ENCODE results near the gene ECT2L.

ECT2L gene, protein sequence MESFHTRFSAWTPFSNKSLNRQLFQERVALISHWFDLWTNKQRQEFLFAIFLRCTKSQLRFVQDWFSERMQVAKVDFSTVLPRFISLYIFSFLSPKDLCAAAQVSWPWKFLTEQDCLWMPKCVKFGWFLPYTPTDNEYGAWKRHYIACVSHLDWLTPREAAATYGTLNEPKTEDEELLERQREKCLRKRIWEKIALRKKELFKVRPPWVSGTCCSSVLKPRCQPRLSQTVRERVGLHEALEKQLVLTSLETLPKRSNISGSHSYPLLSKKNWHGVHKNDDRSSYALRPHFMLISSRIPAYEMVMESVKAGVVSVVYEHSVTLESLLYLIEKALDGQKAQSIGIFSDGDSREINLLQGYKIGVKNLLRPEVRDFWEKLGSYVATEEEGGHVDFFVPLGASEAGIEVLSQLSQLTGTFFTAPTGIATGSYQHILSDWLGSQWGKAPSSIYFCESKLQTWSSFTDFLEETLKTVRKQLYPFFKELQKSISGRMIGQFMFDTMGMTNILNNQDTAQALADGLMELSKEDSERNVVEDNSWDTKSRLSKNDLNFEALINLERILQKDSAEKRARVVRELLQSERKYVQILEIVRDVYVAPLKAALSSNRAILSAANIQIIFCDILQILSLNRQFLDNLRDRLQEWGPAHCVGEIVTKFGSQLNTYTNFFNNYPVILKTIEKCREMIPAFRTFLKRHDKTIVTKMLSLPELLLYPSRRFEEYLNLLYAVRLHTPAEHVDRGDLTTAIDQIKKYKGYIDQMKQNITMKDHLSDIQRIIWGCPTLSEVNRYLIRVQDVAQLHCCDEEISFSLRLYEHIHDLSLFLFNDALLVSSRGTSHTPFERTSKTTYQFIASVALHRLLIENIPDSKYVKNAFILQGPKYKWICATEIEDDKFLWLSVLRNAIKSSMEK

DNA sequence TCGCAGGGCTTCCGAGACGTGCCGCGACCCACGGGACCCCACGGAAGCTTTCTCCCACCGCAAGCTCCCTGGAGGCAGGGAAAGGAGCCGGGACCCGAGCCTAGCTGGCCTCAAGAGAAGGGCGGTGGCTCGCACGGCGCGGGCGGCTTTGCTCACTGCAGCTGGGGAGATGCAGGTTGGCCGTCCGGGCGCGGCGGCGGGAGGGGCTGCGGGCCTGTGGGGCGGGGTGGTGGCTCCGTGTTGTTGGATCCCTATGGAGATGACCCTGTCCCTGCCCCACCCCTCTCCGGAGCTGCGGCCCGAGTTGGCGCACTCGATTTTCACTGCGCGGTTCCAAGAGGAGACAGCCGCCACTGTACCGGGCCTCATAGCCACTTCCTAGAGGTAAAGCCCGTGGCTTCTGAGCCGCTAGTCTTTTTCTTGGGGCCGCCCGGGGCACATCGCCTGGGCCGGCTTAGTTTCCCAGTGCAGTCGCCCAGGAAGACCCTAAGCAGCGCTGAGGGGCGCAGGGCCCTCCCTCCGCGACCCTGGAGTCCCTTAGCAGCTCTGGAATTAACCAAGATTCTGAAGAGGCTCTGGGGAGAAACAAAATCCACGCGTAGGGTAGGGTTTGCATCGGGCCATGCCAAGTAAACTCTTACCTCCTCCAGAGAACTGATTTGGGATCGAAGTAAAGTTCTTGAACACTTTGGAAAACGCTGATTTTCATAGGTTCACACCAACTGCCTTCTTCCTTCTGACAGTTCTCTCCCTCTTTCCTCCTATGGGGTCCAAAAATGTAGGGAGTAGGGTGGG, at the start of gene ECT2L:
Gene ECT2L (plus strand): TSS at position 279 of the 795 bp plus-strand sequence. CDS start 17,188 bp downstream, outside the sequence.
- DNase-seq: peak; percentile 6

DNA sequence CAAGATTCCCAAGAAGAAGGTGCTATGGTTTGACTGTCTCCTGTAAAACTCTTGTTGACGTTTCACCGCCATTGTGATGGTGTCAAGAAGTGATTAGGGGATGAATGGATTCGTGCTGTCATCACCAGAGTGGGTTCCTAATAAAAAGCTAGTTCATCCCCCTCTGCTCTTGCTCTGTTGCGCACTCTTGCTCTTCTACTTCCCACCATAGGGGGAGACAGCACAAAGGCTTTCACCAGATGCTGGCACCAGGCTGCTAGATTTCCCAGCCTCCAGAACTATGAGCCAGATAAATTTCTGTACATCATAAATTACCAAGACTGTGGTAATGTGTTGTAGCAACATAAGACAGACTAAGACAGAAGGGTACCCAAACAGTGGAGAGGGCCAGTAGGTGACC, 43.9 kb upstream of the ECT2L start:
- DNase-seq: no peak

DNA sequence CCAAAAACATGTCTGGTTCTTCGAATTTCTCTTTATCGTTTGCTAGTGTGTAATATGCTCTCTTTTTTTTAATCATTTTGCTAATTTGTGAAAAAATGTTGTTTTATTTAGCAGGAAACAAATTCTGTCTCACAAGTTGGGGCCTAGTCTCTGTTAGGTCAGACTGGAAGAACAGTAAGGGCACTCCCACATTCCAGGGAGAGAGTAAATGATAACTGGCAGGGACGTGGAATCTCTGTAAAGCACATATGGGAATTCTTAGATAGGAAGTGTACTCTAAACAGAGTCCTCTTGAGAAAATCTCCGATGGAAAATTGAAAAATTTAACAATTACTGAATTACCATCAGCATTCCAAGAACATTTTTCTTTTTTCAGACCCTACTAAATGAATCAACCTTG, 38.8 kb upstream of the ECT2L start:
- DNase-seq: no peak

DNA sequence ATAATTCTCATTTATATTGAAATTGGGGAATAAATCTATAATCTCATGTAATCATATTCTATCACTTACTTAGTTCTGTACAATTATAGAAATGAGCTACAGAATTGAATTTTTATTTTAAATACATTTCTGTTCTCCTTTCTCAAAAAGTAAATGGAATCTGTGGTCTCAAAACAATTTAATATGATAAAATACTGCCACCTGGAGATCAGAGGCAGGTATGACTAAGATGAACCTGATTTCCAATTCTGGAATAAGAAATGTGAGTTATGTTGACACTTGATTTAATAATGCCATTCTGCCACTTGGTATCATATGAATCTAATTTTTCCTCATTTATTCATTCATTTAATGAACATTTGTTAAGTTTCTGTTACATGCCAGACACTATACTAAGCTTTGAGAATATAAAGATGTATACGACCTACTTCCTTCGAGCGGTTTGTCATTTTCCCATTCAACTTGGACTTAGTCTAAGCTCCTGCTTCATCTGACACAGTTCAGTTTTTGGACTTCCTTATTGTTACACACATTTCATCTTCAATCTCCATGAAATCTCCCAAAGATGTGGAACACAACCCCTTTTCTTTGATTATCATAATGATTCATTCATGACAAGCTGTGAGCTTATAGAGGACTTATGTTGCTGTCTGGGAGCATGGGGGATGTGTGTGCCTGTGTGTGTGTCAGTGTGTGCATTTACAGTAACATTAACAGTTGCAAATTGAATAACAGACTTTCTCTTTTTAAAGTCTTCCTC, 29.8 kb upstream of the ECT2L start:
- DNase-seq: no peak

DNA sequence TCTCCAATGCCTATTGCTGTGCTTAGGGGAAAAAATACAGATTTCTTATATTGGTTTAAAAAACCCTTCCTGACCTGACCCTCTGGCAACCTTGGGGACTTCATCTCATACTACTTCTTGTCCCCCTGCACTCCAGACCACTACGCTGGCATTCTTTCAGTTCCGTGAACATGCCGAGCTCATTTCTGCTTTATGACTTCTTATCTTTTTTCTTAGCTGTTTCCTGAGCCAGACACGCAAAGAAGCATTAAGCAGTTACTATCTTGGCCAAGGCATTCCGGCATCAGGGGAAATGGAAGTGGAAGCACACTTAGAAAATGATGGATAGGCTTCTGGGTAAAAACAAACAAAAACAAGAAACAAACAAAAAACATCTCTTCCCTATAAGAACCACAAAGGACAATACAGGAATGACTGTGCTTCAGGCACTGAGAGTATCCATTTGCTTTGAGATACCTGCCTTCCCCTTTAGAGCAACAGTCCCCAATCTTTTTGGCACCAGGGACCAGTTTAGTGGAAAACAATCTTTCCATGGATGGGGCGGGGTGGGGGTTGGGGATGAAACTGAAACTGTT, 26.7 kb upstream of the ECT2L start:
- no peak for DNase-seq

DNA sequence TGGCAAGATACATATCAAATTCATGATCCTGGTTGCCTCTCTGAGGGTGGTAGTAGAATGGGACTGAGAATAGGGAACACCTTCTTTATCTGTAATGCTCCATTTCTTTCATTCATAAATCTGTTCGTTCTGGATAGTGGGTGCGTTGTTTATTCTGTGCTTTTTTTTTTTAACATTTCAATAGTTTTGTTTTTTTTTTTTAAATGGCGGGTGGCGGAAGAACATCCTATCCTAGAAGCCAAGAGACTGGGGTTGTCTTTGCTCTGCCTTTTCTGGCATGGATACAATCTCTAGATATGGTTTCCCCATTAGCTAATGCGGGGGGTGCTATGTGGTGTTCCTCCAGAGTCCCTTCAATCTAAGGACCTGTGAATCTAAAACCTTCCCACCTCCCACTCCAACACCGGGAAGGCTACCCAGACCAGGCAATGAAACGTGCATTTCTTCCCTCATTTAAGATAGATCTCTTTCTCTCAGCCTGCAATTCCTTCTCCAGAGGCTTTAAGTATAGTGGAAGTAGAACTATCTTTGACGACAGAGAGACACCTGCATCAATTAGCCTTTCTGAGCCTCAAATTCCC, 23.2 kb upstream of the ECT2L start:
- DNase-seq: no peak

DNA sequence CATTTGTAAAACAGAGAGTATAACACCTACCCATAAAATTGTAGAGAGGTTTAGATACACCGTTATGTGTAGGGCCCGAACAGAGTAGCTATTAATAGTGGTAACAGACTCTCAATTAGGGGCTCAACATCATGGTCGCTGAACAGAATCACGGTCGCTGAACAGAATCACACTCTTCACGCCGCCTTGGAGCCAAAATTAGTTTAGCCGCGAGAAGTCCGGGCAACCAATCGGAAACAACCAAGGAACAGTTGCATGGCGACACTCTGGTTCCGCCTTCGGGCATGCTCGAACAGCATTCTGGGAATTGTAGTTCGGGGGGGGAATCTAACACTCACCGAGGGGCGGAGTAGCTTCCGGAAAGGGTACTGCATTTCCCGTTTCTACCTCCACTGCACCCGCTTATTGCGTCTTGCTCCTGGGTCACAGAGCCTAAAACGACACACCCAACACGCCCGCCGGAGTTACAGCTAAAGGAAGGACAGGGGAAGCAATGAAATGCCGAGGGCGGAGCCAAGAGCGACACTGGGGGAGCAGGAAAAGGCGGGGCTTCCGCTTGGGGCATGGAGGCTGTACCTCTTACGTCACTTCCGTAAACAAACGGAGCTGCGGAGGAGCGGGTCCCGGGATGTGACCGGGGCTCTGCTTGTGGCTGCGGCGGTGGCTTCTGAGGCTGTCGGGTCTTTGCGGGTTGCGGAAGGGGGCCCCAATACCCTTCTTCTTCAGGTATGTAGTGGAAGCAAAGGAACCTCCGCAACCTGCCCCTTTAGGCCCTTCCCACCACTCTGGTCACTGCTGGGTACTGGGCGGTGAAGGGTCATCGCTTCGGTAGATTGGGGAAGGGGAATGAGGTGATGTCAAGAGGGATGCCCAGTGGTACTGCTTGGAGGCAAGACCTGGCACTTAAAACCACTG, 22.5 kb upstream of the ECT2L start, which contains the start of gene CCDC28A:
Gene CCDC28A (plus strand): TSS at position 593 of the 915 bp plus-strand sequence. CDS start 2,352 bp downstream, outside the sequence.
- DNase-seq: peak; percentile 82

DNA sequence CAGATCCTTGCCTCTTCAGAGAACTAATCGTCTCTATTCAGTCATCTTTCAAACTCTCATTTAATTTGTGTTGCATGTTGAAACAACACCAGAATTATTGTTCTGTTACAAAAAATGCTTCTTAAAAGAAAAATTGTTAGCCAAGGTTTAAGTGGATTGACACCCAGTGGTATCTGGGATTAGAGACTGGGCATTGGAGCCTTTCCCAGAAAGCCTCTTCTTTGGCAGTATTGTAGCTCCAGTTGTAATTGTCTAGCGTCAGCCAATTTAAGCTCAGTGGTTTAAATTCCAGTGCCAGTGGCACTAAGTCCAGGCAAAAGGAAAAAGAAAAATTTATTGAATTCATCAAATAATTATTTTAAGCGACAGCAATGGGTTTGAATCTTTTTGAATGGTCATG, 21.5 kb upstream of the ECT2L start:
- DNase-seq: no peak

DNA sequence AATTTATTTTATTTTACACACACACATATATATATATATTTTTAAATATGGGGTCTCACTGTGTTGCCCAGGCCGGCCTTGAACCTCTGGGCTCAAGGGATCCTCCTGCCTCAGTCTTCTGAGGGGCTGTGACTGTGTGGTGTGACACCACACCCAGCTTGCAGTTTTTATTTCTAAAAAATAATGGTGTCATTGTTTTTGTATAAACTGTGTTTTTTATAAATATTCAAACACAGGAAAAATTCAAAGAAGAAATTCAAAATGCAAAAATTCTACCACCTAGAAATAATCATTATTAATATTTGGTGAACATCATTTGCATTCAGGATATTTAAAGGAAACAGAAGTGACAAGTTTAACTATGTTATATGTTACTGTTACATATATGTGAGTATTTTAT, 19.2 kb upstream of the ECT2L start:
- DNase-seq: no peak

DNA sequence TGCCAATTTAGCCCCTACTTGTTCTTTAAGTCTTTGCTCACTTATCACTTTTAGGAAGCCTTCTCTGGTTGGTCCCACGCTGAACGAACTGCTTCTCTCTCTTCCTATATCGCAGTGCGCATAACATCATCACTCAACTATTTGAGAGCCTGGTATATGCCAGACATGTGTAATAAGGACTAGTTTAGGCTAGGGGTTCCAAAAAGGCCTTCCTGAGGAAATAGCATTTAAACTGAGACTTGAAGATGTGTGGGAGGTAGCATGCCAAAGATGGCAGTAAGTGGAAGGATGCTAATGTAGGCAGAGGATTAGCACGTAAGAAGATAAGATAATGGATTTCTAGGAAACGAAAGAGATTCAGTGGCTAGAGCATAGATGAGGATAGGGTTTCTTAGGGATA, 17.6 kb upstream of the ECT2L start:
- DNase-seq: no peak

DNA sequence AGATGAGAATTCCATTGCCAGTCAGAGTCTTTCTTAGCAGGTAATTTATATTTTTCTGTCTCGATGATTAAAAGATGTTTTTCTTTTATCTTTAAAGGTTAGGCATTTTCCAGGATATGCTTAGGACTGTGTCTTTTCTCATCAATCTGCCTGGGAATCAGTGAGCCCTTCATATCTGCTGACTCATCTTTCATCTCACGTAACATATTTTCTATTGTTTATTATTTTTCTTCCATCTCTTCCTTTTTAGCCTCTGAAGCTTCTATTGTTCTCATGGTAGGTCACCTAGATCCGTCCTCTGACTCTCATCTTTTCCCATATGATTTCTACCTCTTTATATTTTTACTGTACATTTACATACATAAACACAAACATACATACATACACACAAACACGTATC, 13.6 kb upstream of the ECT2L start:
- DNase-seq: no peak

DNA sequence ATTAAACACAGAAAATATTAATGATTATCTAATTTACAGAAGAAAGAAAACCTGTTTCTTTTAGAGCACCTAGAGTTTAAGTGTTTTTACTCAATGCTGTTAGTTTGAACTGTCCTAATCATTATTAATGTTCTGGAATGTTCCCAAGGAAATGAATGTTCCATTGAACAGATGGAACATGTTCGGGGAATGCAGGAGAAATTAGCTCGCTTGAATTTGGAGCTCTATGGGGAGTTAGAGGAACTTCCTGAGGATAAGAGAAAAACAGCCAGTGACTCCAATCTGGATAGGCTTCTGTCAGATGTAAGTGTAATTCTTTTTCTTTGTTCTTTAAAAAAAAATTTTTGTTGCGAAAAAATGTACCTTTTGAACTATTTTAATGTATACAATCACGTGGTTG, 10.8 kb upstream of the ECT2L start:
- no peak for DNase-seq

DNA sequence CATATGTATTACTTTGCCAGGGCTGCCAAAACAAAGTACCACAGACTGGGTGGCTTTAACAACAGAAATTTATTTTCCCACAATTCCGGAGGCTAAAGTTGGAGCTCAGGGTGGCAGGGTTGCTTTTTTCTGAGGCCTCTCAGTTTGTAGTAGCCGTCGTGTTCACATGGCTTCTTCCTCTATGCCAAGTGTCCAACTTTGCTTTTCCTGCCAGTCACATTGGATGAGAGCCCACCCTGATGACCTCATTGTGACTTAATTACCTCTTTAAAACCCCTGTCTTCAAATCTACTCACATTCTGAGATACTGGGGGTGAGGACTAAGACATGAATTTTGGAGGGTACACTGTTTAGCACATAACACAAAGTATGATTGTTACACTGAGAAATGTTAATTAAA, 9.9 kb upstream of the ECT2L start:
- DNase-seq: no peak

DNA sequence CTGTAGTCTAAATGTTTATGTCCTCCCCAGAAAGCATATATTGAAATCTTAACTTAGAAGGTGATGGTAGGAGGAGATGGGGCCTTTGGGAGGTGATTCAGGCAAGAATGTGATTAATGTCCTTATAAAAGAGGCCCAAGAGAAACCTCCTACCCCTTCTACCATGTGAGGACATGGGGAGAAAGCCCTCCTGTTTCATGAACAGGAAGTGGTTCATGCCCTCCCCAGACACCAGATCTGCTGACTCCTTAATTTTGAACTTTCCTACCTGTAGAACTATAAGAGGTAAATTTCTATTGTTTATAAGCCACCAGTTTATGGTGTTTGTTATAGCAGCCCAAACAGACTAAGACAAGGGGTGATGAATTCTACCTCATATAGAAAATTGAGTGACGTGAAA, 8.7 kb upstream of the ECT2L start:
- no peak for DNase-seq

DNA sequence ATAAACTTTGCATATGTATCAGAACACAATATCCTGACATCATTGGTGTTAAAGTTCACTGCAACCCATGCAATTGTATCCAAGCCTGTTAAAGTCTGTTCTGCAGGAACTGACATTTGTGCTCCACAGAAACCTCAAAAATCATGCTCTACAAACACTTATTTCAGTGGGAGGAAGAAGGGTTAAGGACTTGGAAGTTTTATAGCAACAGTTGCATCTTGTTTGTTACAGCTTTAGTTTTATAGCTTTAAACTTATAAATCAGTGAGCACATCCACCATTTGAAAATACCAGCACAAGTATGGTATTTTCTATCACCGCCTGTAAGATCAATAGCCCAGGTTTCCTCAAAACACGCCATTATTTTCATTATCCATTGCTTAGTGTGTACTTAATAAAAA, 884 bp downstream of the ECT2L start:
- no peak for DNase-seq

DNA sequence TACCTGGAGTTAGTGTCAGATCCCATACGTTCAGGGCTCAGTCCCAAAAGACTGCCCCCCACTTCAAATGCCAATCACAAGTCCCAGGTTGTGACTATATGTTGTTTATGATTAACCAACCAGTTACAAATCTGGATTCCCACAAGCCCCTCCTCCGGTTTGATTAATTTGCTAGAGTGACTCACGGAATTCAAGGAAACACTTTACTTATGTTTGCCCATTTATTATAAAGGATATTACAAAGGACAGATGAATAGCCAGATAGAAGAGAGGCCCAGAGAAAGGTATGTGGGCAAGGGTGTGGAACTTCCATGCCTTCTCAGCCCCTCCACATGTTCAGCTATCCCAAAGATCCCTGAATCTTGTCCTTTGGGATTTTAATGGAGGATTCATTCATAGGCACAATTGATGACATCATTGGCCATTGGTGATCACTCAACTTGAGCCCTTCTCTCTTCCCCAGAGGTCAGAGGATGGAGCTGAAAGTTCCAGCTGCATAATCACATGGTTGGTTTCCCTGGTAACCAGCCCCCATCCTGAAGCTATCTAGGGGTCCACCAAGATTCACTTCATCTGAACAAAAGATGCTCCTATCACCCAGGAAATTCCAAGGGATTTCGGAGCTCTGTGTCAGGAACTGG, 2.0 kb downstream of the ECT2L start:
- DNase-seq: no peak

DNA sequence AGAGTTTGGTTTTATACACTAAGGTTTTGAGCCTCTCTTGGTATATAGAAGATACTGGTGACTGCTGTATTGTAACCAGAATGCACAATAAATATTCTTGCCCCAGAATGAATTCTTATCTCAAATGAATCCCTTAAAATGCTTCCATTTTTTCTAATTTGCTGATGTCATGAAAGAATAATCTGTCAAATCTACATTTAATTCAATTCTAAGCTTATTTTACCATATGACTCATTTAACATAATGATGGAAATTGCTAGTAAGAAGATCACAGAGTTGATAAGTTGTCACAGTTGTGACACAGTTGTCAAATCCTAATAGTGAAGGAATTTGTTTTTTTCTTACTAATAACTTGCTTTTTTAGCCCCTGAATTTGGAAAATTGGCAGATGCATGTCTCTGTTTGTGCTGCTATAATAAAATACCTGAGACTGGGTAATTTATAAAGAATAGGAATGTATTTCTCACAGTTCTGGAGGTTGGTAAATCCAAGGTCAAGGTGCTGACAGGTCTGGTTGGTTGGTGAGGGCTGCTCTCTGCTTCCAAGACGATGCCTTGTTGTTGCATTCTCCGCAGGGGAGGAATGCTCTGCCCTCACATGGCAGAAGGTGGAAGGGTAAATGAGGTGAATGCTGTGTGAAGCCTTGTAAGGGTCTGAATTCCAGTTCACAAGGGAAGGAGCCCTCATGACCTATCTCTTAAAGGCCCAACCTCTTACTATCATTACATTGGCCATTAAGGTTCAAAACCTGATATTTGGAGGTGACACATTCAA, 4.7 kb downstream of the ECT2L start:
- DNase-seq: no peak

DNA sequence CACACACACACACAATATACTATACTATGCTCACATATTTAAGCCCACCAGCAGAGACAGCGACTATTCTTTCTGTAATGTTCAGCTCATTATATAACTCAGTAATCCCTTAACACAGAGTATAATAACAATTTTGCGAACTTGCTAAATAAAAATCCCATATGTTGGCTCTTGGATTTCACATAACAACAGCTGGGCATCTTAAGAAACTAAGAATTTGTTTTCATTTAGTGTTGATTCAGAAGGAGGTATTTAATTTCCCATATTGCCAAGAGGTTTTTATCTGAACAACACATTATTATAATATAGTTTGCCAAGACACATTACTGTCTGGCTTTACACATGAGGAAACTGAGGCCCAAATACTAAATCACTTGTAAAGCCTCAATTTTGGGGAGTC, 7.4 kb downstream of the ECT2L start:
- no peak for DNase-seq

DNA sequence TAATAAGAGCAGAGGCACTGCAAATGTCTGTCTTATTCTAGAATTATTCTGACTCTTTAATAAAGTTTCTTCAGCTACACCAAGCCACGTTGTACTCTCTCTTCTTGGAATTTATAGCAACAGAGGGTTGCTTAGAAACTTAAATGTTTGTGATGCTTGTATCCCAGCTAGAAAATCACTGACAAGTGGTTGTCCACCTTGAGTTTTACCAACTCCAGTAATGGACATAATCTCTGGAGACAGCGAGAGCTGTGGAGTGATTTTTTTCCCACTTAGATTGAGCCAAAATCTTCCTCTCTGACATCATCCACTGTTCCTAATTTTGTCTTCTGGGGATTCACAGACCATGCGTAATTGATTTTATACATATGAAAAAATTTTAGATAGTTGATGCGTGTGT, 8.0 kb downstream of the ECT2L start:
- no peak for DNase-seq

Data from NCI-H1436 treated with DMSO at 0.1 percent for 48 hours (cell line).